WI38 (cell line): ENCODE measurements around the gene PITX1.

Experiments used
- H3K4me3 ChIP-seq: 2 replicates; pipeline ENCODE4 v1.5.1; 2011; ENCODE audit warnings: low read depth, mild to moderate bottlenecking, control low read depth, low read length
- TF ChIP-seq, protein P1 (sequence below): IDR thresholded peaks from 2 replicates; pipeline ENCODE4 v1.5.1; 2012; ENCODE audit warnings: low read depth, mild to moderate bottlenecking, control low read depth, low read length

Gene PITX1

GRCh38 chr5:135019314-135019713 is 14.7 kb downstream of the PITX1 start:
- TF ChIP-seq, protein P1, sequence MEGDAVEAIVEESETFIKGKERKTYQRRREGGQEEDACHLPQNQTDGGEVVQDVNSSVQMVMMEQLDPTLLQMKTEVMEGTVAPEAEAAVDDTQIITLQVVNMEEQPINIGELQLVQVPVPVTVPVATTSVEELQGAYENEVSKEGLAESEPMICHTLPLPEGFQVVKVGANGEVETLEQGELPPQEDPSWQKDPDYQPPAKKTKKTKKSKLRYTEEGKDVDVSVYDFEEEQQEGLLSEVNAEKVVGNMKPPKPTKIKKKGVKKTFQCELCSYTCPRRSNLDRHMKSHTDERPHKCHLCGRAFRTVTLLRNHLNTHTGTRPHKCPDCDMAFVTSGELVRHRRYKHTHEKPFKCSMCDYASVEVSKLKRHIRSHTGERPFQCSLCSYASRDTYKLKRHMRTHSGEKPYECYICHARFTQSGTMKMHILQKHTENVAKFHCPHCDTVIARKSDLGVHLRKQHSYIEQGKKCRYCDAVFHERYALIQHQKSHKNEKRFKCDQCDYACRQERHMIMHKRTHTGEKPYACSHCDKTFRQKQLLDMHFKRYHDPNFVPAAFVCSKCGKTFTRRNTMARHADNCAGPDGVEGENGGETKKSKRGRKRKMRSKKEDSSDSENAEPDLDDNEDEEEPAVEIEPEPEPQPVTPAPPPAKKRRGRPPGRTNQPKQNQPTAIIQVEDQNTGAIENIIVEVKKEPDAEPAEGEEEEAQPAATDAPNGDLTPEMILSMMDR = no peak
- H3K4me3 ChIP-seq = no peak overlapping the region

GRCh38 chr5:135018457-135018856 is 15.6 kb downstream of the PITX1 start:
- TF ChIP-seq, protein P1 = no peak

DNA sequence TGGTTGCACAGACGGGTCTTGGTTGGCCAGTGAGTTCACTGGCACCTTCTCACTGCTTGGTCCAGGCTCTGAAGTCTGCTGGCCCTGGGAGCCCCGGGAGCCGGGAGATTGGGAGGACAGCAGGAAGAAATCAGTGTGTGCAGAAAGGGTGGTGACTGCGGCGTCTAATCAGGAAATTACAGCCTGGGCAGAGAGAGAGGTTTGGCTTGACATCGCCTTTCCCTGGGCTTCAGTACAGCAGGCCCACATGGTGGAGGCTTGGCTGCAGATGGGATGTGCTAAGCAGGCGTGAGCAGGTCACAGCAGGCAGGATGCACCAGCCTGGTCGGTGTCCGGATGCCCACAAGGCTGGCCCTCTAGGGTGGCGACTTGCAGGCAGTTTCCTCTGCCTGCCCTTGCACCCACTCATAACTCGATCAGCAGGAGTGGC is 17.2 kb downstream of the PITX1 start:
- TF ChIP-seq, protein P1 = no peak
- H3K4me3 ChIP-seq = no peak overlapping the region

More at GRCh38 chr5:135018457-135018856, 15.6 kb downstream of the PITX1 start:
- H3K4me3 ChIP-seq = no peak overlapping the region

- H3K4me3 ChIP-seq = no peak overlapping the region
- TF ChIP-seq, protein P1 = no peak
Observed at GRCh38 chr5:135015942-135016341, 18.1 kb downstream of the PITX1 start.

DNA sequence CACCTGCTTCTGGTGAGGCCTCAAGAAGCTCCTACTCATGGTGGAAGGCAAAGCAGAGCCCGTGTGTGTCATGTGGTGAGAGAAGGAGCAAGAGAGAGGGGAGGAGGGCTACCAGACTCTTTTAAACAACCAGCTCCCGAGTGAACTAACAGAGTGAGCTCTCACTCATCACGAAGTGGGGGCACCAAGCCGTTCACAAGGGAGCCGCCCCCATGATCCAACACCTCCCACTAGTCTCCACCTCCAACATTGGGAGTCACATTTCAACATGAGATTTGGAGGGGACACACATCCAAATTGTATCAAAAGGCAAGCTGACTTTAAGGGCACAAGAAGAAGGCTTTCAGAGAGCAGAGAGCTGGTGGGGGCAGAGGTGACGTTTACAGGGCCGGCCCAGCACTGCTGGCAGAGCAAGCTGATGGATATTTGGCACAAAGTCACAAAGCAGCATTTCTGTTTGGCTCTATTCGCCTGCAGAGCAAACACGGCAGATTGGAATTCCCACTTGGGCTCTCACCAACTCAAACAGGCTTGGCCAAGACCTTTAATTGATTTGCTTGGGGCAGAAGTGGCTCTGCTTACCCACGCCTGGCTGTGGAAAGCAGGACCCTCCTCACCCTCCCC is 20.0 kb downstream of the PITX1 start:
- TF ChIP-seq, protein P1 = no peak
- no peak overlapping the region for H3K4me3 ChIP-seq

- TF ChIP-seq, protein P1 = no peak
- H3K4me3 ChIP-seq = no peak overlapping the region
Observed at GRCh38 chr5:135013445-135013844, 20.6 kb downstream of the PITX1 start.

GRCh38 chr5:135012951-135013391 is 21.1 kb downstream of the PITX1 start:
- no peak overlapping the region for H3K4me3 ChIP-seq
- TF ChIP-seq, protein P1 = no peak
